Neuronal stem cell (in vitro differentiated cells): Measurements from ENCODE around the gene FSCN2.

Source experiments
- DNase-seq: peaks from one replicate; pipeline ENCODE4 v3.0.0-alpha.2; 2013; ENCODE audit warnings: low spot score
- H2AFZ ChIP-seq: one replicate; pipeline ENCODE4 v1.6.1; 2013; ENCODE audit warnings: mild to moderate bottlenecking, low read length, inconsistent platforms
- H2AK5ac ChIP-seq: 2 replicates; pipeline ENCODE4 v1.6.1; 2013; ENCODE audit warnings: low read depth, mild to moderate bottlenecking, inconsistent platforms, low read length, moderate library complexity, mixed read lengths
- H2BK120ac ChIP-seq: 2 replicates; pipeline ENCODE4 v1.6.1; 2013; ENCODE audit warnings: low read depth, mild to moderate bottlenecking, inconsistent platforms, low read length, moderate library complexity, mixed read lengths
- H2BK12ac ChIP-seq: one replicate; pipeline ENCODE4 v1.6.1; 2013; ENCODE audit warnings: low read length, inconsistent platforms
- H2BK15ac ChIP-seq: 2 replicates; pipeline ENCODE4 v1.6.1; 2013; ENCODE audit warnings: mild to moderate bottlenecking, low read length, inconsistent platforms, mixed read lengths
- H2BK5ac ChIP-seq: one replicate; pipeline ENCODE4 v1.6.1; 2013; ENCODE audit warnings: inconsistent platforms, mild to moderate bottlenecking, low read length, moderate library complexity
- H3K14ac ChIP-seq: one replicate; pipeline ENCODE4 v1.6.1; 2013; ENCODE audit warnings: low read length, inconsistent platforms
- H3K18ac ChIP-seq: 2 replicates; pipeline ENCODE4 v1.6.1; 2013; ENCODE audit warnings: low read length, inconsistent platforms
- H3K23ac ChIP-seq: 2 replicates; pipeline ENCODE4 v1.6.1; 2013; ENCODE audit warnings: low read depth, mild to moderate bottlenecking, mixed read lengths, low read length, inconsistent platforms; ENCODE audit not compliant: poor library complexity
- H3K27ac ChIP-seq: replicated peaks from 3 replicates; pipeline ENCODE4 v1.5.1; 2013; ENCODE audit warnings: low read length, inconsistent platforms
- H3K27me3 ChIP-seq, 3 experiments: 2 replicates each; pipeline ENCODE4 v1.6.1; 2013; ENCODE audit warnings: low read length in 3 of 3, mild to moderate bottlenecking in 2 of 3, inconsistent platforms in 1 of 3, low read depth in 1 of 3, mixed read lengths in 1 of 3, moderate library complexity in 1 of 3; ENCODE audit not compliant: control insufficient read depth in 3 of 3, insufficient read depth in 3 of 3
- H3K36me3 ChIP-seq, 2 donors: replicated peaks in 1 of 2; 2 replicates each; pipeline ENCODE4 v1.6.1; 2013; ENCODE audit warnings: low read length in 2 of 2; ENCODE audit not compliant: control insufficient read depth in 2 of 2, insufficient read depth in 2 of 2
- H3K4ac ChIP-seq: 2 replicates; pipeline ENCODE4 v1.6.1; 2013; ENCODE audit warnings: inconsistent platforms, mild to moderate bottlenecking, low read length, moderate library complexity
- H3K4me1 ChIP-seq, 2 donors: 1 replicate in 1 of 2; 2 replicates in 1 of 2; pipeline ENCODE4 v1.6.1; 2013; ENCODE audit warnings: low read length in 2 of 2, low read depth in 1 of 2; ENCODE audit not compliant: control insufficient read depth in 2 of 2, insufficient read depth in 1 of 2
- H3K4me2 ChIP-seq: one replicate; pipeline ENCODE4 v1.6.1; 2013; ENCODE audit warnings: mild to moderate bottlenecking, low read length, inconsistent platforms; ENCODE audit not compliant: insufficient read depth, poor library complexity, severe bottlenecking
- H3K4me3 ChIP-seq, 2 donors: 2 replicates each; pipeline ENCODE4 v1.5.1; 2013; ENCODE audit warnings: low read length in 2 of 2, mild to moderate bottlenecking in 2 of 2, inconsistent platforms in 1 of 2, moderate library complexity in 1 of 2
- H3K79me1 ChIP-seq: one replicate; pipeline ENCODE4 v1.6.1; 2013; ENCODE audit warnings: low read depth, mild to moderate bottlenecking, inconsistent platforms, low read length, moderate library complexity
- H3K9ac ChIP-seq: one replicate; pipeline ENCODE4 v1.6.1; 2013; ENCODE audit warnings: mild to moderate bottlenecking, low read depth, low read length, inconsistent platforms; ENCODE audit not compliant: poor library complexity
- H3K9me3 ChIP-seq, 2 donors: replicated peaks in 1 of 2; 2 replicates each; pipeline versions ENCODE3 to v1.6.1; 2013; ENCODE audit warnings: low read length in 2 of 2, mild to moderate bottlenecking in 2 of 2, inconsistent platforms in 1 of 2, low read depth in 1 of 2, mixed read lengths in 1 of 2, moderate library complexity in 1 of 2; ENCODE audit not compliant: control insufficient read depth in 2 of 2, insufficient read depth in 1 of 2
- H4K8ac ChIP-seq: one replicate; pipeline ENCODE4 v1.6.1; 2013; ENCODE audit warnings: low read depth, mild to moderate bottlenecking, inconsistent platforms, low read length, moderate library complexity
- H4K91ac ChIP-seq: one replicate; pipeline ENCODE4 v1.6.1; 2013; ENCODE audit warnings: low read length, low read depth, mild to moderate bottlenecking, inconsistent platforms; ENCODE audit not compliant: poor library complexity
- WGBS, 2 donors: extraction: QIAGEN DNeasy Blood & Tissue Kit; methylation state at CpG; one replicate each; pipeline ENCODE4 v1.1.7; 2013; ENCODE audit warnings: missing lambda C conversion rate in 2 of 2, mixed read lengths in 1 of 2; ENCODE audit not compliant: insufficient read length in 2 of 2, insufficient replicate concordance in 1 of 2; ENCODE audit errors: extremely low coverage in 2 of 2; 5-methylcytosine and 5-hydroxymethylcytosine counted together

The FSCN2 gene

DNA sequence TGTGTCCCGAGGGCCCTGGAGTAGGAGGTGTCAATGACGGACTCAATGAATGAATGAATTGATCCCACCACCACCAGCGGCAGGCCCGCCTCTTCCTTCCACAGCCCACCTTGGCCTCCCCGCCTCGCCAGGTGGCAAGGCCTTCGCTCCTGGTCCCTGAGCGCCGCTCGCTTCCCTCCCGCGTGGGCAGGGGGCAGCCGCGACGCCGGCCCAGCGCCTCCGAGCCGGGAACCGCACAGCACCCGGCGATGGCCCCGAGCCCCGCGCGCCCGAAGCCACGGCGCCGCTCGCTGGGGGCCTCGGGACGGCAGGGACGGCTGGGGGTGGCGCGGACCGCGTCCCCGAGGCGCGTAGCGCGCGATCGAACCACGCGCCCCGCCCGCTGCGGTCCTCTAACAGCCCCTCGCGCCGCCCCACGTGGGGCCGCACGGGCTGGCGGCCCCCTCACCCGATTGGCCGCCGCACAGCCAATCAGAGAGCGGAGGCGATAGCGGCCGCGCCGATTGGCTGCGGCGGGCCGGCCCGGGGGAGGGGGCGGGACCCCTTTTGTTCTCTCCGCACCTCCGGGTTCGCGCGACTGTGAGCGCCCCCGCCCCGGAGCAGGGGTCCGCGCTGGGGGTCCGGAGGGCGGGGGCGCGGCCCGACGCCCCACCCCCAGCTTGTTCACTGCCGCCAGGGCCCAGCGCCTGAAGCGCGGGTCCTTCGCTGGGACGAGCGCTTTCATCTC is 46.9 kb upstream of the FSCN2 start:
- Histone ChIP-seq H3K4me1 (peaks cover 18 to 70% of the 10 kb centered on the region in 2 donors), H3K4ac (peak overlapping the region; percentile 70), H3K4me2 (peak overlapping the region; percentile 65), H3K79me1 (no peaks in the 10 kb centered on the region), H3K27ac (no peak overlapping the region), H3K9me3 (peaks cover 0 to 4% of the 10 kb centered on the region in 2 donors), H3K18ac (peak overlapping the region; percentile 97), H3K9ac (peak overlapping the region; percentile 83), H3K23ac (peak overlapping the region; percentile 34), H3K14ac (no peak overlapping the region), H2BK5ac (peak overlapping the region; percentile 1), H3K36me3 (no peaks in the 10 kb centered on the region), H2BK15ac (peak overlapping the region; percentile 93), H4K91ac (peak overlapping the region; percentile 56), H4K8ac (no peak overlapping the region), H2BK120ac (no peak overlapping the region), H2AK5ac (no peak overlapping the region), H3K27me3 (peaks cover 0 to 26% (median 0%) of the 10 kb centered on the region in 3 experiments), H2BK12ac (peak overlapping the region; percentile 88), H3K4me3 (peak overlapping the region; percentile 42 to 70), H2AFZ (peak overlapping the region; percentile 80)
- peak; percentile 70 for DNase-seq
- no CpG with 5 or more reads among the region's 94 CpGs for WGBS, 2 donors

DNA sequence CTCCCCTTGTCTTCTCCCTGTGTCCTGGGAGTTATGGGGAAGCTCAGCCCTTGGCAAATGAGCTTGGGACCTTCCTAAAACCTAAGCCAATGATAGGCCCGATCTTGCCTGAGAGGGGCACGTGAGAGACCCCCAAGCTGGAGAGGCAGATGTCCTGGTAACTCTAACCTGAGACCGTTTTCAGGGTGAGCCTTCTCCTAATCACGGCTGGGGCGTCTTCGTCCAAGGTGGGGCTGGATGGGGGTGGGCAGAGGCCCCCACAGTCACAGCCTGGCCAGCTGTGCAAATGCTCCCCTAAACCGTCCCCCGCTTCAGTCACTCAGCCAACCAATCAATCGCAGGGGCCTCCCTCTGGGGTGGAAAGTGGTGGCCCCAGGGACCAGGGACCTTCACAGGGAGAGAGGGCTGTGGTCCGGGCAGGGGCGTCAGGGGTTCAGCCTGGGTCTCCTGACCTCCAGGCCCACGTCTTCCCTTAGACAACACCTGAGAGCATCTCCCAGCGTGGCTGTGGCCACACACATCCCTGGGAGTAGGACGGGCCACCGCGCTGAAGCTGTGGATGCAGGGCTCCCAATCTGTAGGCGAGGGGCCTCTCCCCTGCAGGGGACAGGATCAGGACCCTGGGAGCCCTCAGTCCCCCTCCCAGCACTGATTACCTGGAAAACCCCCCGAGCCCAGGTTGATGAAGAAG is 46.2 kb upstream of the FSCN2 start:
- peaks cover 0 to under 1% of the 10 kb centered on the region in 2 donors for H3K9me3 ChIP-seq
- no peak for DNase-seq
- no CpG with 5 or more reads among the region's 18 CpGs for WGBS, 2 donors
- H2BK120ac ChIP-seq = peak overlapping the region; percentile 37
- no peak overlapping the region for H3K27ac ChIP-seq
- H3K4me3 ChIP-seq = peak overlapping the region; percentile 19 to 34
- H3K4me1 ChIP-seq = peaks cover 18 to 73% of the 10 kb centered on the region in 2 donors
- peak overlapping the region; percentile 89 for H3K18ac ChIP-seq
- peak overlapping the region; percentile 93 for H2BK15ac ChIP-seq
- no peaks in the 10 kb centered on the region for H3K79me1 ChIP-seq
- H2BK12ac ChIP-seq = no peak overlapping the region
- peak overlapping the region; percentile 65 for H3K4me2 ChIP-seq
- no peak overlapping the region for H3K9ac ChIP-seq
- peak overlapping the region; percentile 28 for H2AK5ac ChIP-seq
- H2AFZ ChIP-seq = peak overlapping the region; percentile 80
- no peak overlapping the region for H4K91ac ChIP-seq
- peak overlapping the region; percentile 1 for H2BK5ac ChIP-seq
- H4K8ac ChIP-seq = no peak overlapping the region
- H3K36me3 ChIP-seq = no peaks in the 10 kb centered on the region
- H3K14ac ChIP-seq = no peak overlapping the region
- no peak overlapping the region for H3K4ac ChIP-seq
- H3K27me3 ChIP-seq = peaks cover 0 to 28% (median 0%) of the 10 kb centered on the region in 3 experiments
- H3K23ac ChIP-seq = no peak overlapping the region

DNA sequence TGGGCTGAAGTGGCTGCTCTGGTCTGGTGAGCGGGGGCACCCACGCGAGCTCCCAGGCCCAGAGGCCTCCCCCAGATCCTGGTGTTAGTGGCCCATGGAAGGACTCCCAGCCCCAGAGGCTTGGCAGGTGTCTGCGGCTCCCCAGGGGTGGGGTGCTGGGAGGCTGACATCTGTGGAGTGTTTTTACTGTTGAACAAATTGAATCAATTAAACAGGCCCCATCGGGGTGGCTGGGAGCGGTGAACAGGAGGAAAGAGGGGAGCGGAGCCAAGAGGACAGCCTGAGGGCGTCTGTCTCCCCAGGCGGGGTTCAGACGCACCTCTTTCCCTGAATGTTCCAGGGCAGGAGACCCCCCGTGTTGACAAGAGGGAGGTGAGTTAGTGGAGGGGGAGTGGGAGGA is 45.5 kb upstream of the FSCN2 start:
- Histone ChIP-seq H3K4me3 (peak overlapping the region; percentile 17 to 46), H3K27ac (no peak overlapping the region), H3K14ac (no peak overlapping the region), H3K4ac (no peak overlapping the region), H3K4me2 (no peak overlapping the region), H3K18ac (no peak overlapping the region), H3K9me3 (no peaks in the 10 kb centered on the region), H2BK12ac (no peak overlapping the region), H2AFZ (no peak overlapping the region), H4K8ac (no peak overlapping the region), H4K91ac (no peak overlapping the region), H3K36me3 (no peaks in the 10 kb centered on the region), H2BK120ac (no peak overlapping the region), H2BK5ac (no peak overlapping the region), H3K9ac (no peak overlapping the region), H3K4me1 (peaks cover 20 to 67% of the 10 kb centered on the region in 2 donors), H3K23ac (no peak overlapping the region), H2AK5ac (peak overlapping the region; percentile 28), H2BK15ac (no peak overlapping the region), H3K79me1 (no peaks in the 10 kb centered on the region), H3K27me3 (peaks cover 0 to 28% (median 0%) of the 10 kb centered on the region in 3 experiments)
- DNase-seq = no peak
- no CpG with 5 or more reads among the region's 11 CpGs for WGBS, 2 donors
